ENCODE results near the gene SHISA2.
"Not testable (repeated sequence)": the region's sequence is repeated elsewhere in the genome, so short reads cannot be mapped to it uniquely, and the experiment has no call there.

SHISA2 gene

DNA sequence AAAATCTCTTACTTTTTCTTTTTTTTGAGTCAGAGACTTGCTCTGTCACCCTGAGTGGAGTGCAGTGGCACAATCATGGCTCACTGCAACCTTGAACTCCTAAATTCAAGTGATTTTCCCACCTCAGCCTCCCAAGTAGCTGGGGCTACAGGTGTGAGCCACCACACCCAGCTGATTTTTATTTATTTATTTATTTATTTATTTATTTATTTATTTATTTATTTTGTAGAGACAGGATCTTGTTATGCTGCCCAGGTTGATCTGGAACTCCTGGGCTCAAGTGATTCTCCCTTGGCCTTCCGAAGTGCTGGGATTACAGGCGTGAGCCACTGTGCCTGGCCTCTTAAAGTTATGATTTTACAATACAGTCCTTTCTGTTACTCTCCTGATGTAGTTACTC lies 16.6 kb upstream of the SHISA2 start (continued):
- TF ChIP-seq, protein P1, sequence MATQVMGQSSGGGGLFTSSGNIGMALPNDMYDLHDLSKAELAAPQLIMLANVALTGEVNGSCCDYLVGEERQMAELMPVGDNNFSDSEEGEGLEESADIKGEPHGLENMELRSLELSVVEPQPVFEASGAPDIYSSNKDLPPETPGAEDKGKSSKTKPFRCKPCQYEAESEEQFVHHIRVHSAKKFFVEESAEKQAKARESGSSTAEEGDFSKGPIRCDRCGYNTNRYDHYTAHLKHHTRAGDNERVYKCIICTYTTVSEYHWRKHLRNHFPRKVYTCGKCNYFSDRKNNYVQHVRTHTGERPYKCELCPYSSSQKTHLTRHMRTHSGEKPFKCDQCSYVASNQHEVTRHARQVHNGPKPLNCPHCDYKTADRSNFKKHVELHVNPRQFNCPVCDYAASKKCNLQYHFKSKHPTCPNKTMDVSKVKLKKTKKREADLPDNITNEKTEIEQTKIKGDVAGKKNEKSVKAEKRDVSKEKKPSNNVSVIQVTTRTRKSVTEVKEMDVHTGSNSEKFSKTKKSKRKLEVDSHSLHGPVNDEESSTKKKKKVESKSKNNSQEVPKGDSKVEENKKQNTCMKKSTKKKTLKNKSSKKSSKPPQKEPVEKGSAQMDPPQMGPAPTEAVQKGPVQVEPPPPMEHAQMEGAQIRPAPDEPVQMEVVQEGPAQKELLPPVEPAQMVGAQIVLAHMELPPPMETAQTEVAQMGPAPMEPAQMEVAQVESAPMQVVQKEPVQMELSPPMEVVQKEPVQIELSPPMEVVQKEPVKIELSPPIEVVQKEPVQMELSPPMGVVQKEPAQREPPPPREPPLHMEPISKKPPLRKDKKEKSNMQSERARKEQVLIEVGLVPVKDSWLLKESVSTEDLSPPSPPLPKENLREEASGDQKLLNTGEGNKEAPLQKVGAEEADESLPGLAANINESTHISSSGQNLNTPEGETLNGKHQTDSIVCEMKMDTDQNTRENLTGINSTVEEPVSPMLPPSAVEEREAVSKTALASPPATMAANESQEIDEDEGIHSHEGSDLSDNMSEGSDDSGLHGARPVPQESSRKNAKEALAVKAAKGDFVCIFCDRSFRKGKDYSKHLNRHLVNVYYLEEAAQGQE (tag by site-specific recombination; IDR thresholded peaks at IDR 0.05) = peak; percentile 46; the same call in 1 of the 2 replicates
- TF ChIP-seq ZBTB8A (tag by site-specific recombination; IDR thresholded peaks at IDR 0.05) (peak; percentile 62), ZNF140 (tag by site-specific recombination; IDR thresholded peaks at IDR 0.05) (peak; percentile 71; the same call in 1 of the 2 replicates), ZNF555 (tag by site-specific recombination; conservative IDR thresholded peaks at IDR 0.05) (peak; percentile 53), ZNF558 (tag by site-specific recombination; IDR thresholded peaks at IDR 0.05) (0 out of 2 replicates have a peak, but pooled peaks have one; percentile 41), ZNF266 (tag by site-specific recombination; IDR thresholded peaks at IDR 0.05; ENCODE audit: low read depth) (0 out of 2 replicates have a peak, but pooled peaks have one; percentile 25)
- TF ChIP-seq, protein P2, sequence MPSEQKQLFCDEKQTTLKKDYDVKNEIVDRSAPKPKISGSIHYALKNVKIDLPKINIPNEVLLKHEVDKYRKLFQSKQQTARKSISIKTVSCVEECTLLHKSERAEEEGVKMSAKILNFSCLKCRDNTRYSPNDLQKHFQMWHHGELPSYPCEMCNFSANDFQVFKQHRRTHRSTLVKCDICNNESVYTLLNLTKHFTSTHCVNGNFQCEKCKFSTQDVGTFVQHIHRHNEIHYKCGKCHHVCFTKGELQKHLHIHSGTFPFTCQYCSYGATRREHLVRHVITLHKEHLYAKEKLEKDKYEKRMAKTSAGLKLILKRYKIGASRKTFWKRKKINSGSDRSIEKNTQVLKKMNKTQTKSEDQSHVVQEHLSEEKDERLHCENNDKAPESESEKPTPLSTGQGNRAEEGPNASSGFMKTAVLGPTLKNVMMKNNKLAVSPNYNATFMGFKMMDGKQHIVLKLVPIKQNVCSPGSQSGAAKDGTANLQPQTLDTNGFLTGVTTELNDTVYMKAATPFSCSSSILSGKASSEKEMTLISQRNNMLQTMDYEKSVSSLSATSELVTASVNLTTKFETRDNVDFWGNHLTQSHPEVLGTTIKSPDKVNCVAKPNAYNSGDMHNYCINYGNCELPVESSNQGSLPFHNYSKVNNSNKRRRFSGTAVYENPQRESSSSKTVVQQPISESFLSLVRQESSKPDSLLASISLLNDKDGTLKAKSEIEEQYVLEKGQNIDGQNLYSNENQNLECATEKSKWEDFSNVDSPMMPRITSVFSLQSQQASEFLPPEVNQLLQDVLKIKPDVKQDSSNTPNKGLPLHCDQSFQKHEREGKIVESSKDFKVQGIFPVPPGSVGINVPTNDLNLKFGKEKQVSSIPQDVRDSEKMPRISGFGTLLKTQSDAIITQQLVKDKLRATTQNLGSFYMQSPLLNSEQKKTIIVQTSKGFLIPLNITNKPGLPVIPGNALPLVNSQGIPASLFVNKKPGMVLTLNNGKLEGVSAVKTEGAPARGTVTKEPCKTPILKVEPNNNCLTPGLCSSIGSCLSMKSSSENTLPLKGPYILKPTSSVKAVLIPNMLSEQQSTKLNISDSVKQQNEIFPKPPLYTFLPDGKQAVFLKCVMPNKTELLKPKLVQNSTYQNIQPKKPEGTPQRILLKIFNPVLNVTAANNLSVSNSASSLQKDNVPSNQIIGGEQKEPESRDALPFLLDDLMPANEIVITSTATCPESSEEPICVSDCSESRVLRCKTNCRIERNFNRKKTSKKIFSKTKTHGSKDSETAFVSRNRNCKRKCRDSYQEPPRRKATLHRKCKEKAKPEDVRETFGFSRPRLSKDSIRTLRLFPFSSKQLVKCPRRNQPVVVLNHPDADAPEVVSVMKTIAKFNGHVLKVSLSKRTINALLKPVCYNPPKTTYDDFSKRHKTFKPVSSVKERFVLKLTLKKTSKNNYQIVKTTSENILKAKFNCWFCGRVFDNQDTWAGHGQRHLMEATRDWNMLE (tag by site-specific recombination; conservative IDR thresholded peaks at IDR 0.05; ENCODE audit: low read depth) = peak; percentile 77

DNA sequence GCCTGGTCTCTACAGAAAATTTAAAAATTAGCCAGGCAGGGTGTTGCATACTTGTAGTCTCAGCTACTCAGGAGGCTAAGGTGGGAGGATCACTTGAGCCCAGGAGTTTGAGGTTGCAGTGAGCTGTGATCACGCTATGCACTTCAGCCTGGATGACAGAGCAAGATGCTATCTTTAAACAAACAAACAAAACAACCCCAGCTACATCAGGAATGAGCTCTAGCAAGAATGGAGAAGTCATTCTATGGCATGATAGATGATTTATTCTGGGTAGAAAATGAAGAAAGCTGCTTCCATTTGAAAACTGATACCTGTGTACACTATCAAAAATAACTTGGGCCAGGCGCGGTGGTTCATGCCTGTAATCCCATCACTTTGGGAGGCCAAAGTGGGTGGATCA lies 15.8 kb upstream of the SHISA2 start:
- no peak overlapping the region for H3K4me3 ChIP-seq (ENCODE audit: low read depth, low read length)
- TF ChIP-seq, protein P3, sequence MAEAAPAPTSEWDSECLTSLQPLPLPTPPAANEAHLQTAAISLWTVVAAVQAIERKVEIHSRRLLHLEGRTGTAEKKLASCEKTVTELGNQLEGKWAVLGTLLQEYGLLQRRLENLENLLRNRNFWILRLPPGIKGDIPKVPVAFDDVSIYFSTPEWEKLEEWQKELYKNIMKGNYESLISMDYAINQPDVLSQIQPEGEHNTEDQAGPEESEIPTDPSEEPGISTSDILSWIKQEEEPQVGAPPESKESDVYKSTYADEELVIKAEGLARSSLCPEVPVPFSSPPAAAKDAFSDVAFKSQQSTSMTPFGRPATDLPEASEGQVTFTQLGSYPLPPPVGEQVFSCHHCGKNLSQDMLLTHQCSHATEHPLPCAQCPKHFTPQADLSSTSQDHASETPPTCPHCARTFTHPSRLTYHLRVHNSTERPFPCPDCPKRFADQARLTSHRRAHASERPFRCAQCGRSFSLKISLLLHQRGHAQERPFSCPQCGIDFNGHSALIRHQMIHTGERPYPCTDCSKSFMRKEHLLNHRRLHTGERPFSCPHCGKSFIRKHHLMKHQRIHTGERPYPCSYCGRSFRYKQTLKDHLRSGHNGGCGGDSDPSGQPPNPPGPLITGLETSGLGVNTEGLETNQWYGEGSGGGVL (tag by site-specific recombination; IDR thresholded peaks at IDR 0.05) = no peak
- no peak for TF ChIP-seq HOXC10 (CRISPR knock-in tag; IDR thresholded peaks at IDR 0.05)
- TF ChIP-seq ZNF48 (tag by site-specific recombination; IDR thresholded peaks at IDR 0.05) = no peak
- TF ChIP-seq ZNF600 (tag by site-specific recombination; IDR thresholded peaks at IDR 0.05) = no peak
- TF ChIP-seq ZNF530 (tag by site-specific recombination; IDR thresholded peaks at IDR 0.05; ENCODE audit: low read depth) = no peak
- TF ChIP-seq ZNF529 (tag by site-specific recombination; IDR thresholded peaks at IDR 0.05; ENCODE audit: insufficient replicate concordance) = no peak
- TF ChIP-seq, protein P4, sequence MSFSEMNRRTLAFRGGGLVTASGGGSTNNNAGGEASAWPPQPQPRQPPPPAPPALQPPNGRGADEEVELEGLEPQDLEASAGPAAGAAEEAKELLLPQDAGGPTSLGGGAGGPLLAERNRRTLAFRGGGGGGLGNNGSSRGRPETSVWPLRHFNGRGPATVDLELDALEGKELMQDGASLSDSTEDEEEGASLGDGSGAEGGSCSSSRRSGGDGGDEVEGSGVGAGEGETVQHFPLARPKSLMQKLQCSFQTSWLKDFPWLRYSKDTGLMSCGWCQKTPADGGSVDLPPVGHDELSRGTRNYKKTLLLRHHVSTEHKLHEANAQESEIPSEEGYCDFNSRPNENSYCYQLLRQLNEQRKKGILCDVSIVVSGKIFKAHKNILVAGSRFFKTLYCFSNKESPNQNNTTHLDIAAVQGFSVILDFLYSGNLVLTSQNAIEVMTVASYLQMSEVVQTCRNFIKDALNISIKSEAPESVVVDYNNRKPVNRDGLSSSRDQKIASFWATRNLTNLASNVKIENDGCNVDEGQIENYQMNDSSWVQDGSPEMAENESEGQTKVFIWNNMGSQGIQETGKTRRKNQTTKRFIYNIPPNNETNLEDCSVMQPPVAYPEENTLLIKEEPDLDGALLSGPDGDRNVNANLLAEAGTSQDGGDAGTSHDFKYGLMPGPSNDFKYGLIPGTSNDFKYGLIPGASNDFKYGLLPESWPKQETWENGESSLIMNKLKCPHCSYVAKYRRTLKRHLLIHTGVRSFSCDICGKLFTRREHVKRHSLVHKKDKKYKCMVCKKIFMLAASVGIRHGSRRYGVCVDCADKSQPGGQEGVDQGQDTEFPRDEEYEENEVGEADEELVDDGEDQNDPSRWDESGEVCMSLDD (tag by site-specific recombination; IDR thresholded peaks at IDR 0.05) = no peak
- TF ChIP-seq, protein P5, sequence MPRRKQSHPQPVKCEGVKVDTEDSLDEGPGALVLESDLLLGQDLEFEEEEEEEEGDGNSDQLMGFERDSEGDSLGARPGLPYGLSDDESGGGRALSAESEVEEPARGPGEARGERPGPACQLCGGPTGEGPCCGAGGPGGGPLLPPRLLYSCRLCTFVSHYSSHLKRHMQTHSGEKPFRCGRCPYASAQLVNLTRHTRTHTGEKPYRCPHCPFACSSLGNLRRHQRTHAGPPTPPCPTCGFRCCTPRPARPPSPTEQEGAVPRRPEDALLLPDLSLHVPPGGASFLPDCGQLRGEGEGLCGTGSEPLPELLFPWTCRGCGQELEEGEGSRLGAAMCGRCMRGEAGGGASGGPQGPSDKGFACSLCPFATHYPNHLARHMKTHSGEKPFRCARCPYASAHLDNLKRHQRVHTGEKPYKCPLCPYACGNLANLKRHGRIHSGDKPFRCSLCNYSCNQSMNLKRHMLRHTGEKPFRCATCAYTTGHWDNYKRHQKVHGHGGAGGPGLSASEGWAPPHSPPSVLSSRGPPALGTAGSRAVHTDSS (tag by site-specific recombination; IDR thresholded peaks at IDR 0.05) = no peak
- TF ChIP-seq, protein P6, sequence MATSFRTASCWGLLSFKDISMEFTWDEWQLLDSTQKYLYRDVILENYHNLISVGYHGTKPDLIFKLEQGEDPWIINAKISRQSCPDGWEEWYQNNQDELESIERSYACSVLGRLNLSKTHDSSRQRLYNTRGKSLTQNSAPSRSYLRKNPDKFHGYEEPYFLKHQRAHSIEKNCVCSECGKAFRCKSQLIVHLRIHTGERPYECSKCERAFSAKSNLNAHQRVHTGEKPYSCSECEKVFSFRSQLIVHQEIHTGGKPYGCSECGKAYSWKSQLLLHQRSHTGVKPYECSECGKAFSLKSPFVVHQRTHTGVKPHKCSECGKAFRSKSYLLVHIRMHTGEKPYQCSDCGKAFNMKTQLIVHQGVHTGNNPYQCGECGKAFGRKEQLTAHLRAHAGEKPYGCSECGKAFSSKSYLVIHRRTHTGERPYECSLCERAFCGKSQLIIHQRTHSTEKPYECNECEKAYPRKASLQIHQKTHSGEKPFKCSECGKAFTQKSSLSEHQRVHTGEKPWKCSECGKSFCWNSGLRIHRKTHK (tag by site-specific recombination; IDR thresholded peaks at IDR 0.05) = no peak
- POLR2A ChIA-PET = no interaction called here
- no peak overlapping the region for H3K27ac ChIP-seq (ENCODE audit: extremely low read depth, low read depth, low read length)
- no peaks in the 10 kb centered on the region for H3K4me1 ChIP-seq (ENCODE audit: control insufficient read depth, insufficient read depth, low read length)
- CTCF ChIA-PET = interaction anchor here (0.5 to 1.7 kb wide), 3 partner anchors 10 to 493 kb away, joined by 3 to 8 read pairs (median 4); no protein-coding TSS in a partner anchor
- no peaks in the 10 kb centered on the region for H3K9me3 ChIP-seq (ENCODE audit: control insufficient read depth, insufficient read depth, low read depth, low read length)
- H3K36me3 ChIP-seq (ENCODE audit: control insufficient read depth in 2 of 2, insufficient read depth in 1 of 2, low read length in 2 of 2) = no peaks in the 10 kb centered on the region

DNA sequence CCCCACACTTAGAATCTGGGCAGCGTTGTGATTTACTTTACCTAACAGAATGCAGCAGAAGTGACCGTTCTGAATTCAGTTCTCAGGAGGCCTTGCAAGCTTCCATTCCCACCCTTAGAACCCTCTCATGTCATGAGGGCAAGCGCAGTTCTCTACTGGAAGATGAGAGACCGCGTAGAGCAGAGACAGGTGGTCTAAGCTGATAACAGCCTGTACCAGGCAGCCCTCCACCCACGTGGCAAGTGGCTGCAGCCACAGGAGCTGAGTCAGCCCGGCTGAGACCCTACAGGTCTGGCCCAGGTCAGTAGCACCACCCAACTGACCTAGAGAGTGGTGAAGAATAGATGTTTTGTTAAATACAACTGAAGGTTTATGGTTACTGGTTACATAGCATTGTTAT lies 14.7 kb upstream of the SHISA2 start:
- H3K4me1 ChIP-seq (ENCODE audit: control insufficient read depth, insufficient read depth, low read length); H3K27ac ChIP-seq (ENCODE audit: extremely low read depth, low read depth, low read length); H3K9me3 ChIP-seq (ENCODE audit: control insufficient read depth, insufficient read depth, low read depth, low read length); POLR2A ChIA-PET; H3K4me3 ChIP-seq (ENCODE audit: low read depth, low read length); H3K36me3 ChIP-seq (ENCODE audit: control insufficient read depth in 2 of 2, insufficient read depth in 1 of 2, low read length in 2 of 2): not testable (repeated sequence)
- CTCF ChIA-PET = interaction anchor here (0.9 kb wide), 1 partner anchor 492 kb away, joined by 3 read pairs; no protein-coding TSS in a partner anchor

Measured in HEK293 (cell line).